Astrocyte of the cerebellum (primary cell): ENCODE measurements around the gene BDH2.
A peak's percentile ranks its signal among the peaks of the same experiment; 100 is the strongest.

Experiments
- DNase-seq: peaks from one replicate; pipeline ENCODE4 v3.0.0-alpha.2; 2011; ENCODE audit warnings: low read depth
- H3K4me3 ChIP-seq: 2 replicates; pipeline ENCODE4 v1.5.1; 2011; ENCODE audit warnings: mild to moderate bottlenecking, low read depth, low read length, moderate library complexity
- in situ Hi-C: cut with HindIII; loops from 2 replicates; pipeline ENCODE4 v1.10.0; 2017; ENCODE audit warnings: low sequenced_read_pairs
- TF ChIP-seq, protein P1 (sequence below): IDR thresholded peaks from 2 replicates; pipeline ENCODE4 v1.5.1; 2012; ENCODE audit warnings: low read length, low read depth, moderate library complexity, mild to moderate bottlenecking; ENCODE audit errors: missing control alignments

BDH2 gene

DNA sequence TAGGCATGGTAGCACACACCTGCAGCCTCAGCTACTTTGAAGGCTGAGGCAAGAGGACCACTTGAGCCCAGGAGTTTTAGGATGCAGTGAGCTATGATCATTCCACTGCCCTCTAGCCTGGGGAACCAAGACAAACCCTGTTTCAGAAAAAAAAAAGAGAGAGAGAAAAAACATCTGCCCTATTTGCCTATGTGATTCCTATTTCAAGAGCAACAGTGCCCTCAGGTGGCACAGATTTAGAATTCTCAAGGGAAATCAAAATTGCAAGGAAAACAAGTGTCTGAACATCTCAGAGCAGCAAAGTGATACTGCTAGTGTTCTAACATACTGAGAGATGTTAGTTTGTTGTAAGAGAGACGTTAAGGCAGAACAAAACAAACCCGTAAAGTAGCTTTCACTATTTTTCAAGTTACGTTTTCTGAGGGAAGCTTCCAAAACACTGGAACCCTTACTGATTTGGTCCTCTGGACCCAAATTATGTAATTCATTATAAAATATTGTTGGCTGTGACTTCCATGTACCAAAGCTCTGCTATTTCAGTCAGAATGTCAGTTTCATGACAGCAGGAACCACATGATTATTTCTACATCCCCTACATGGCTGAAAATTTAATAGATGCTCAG lies 7.9 kb downstream of the BDH2 start:
- in situ Hi-C loops, result loop anchor here (5.0 kb wide), 2 partner anchors 49 to 469 kb away; no protein-coding TSS in a partner anchor
- DNase-seq, result peak; percentile 67
- TF ChIP-seq, protein P1, sequence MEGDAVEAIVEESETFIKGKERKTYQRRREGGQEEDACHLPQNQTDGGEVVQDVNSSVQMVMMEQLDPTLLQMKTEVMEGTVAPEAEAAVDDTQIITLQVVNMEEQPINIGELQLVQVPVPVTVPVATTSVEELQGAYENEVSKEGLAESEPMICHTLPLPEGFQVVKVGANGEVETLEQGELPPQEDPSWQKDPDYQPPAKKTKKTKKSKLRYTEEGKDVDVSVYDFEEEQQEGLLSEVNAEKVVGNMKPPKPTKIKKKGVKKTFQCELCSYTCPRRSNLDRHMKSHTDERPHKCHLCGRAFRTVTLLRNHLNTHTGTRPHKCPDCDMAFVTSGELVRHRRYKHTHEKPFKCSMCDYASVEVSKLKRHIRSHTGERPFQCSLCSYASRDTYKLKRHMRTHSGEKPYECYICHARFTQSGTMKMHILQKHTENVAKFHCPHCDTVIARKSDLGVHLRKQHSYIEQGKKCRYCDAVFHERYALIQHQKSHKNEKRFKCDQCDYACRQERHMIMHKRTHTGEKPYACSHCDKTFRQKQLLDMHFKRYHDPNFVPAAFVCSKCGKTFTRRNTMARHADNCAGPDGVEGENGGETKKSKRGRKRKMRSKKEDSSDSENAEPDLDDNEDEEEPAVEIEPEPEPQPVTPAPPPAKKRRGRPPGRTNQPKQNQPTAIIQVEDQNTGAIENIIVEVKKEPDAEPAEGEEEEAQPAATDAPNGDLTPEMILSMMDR, result peak; percentile 62
- H3K4me3 ChIP-seq, result no peak overlapping the region

DNA sequence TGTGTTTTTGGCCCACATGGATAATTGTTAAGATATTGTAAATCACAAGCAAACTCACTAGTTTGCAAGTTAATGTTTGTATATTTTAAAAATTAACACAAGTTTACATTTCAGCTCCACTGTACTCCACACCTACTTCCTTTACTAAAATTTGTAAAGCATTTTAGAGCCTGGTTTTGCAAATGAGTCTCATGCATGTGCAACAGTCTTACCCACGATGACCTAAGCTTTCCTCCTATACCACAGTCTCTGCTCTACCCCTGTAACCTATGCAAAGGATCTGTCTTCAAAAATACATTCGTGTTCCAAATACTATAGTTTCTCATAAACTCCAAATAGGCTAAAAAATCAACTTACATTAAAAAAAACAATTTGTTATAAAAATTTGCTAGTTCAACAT lies 10.2 kb downstream of the BDH2 start:
- TF ChIP-seq, protein P1, result no peak
- DNase-seq, result no peak
- no peak overlapping the region for H3K4me3 ChIP-seq
- in situ Hi-C loops, result no loop called here

DNA sequence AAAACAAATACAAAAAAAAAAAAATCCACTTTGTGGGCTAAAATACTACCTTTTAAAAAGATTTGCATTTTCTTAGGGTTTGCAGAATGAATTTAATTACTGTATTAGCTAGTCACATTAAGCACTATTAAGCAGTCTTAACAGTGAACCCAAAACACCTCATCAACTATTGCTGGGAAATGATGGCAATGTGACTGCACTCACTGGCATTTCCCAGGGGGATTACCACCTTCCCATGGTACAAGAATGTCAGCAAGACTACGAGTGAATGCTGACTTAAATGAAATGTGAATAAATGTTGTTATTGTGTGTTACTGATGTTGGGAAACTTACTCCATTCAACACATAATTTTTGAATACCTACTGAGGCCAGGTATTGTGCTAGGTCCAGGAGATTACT lies 13.1 kb downstream of the BDH2 start:
- no peak overlapping the region for H3K4me3 ChIP-seq
- in situ Hi-C loops, result no loop called here
- no peak for DNase-seq
- TF ChIP-seq, protein P1, result no peak

DNA sequence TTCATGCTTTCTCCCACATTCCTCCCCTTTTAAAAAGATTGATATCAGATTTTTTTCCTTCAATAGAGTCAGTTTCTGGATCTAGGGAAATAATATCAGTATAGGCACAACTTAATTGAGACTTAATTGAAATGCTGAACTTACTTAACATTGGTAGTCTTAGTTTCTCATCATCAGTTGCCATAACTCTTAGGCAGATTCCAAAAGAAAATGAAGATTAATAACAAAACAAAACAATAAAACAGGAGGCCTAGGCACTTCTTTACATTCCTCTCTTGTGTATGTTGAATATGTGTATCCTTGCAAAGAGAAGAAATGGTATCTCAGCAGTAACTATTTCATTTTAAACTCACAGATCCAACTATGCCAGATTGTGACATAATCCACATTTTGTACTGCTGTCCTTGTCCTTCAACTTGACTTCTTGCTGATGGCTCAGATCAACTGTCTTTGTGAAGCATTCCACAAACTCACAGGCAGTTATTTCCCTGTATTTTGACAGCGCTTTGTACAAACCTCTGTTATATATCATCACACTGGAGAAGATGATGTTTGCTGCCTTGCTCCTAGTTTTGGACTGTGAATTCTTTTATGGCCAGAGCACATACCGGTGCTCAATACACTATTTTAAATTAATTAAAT lies 14.0 kb downstream of the BDH2 start:
- in situ Hi-C loops, result no loop called here
- no peak for DNase-seq
- TF ChIP-seq, protein P1, result no peak
- H3K4me3 ChIP-seq, result no peak overlapping the region

DNA sequence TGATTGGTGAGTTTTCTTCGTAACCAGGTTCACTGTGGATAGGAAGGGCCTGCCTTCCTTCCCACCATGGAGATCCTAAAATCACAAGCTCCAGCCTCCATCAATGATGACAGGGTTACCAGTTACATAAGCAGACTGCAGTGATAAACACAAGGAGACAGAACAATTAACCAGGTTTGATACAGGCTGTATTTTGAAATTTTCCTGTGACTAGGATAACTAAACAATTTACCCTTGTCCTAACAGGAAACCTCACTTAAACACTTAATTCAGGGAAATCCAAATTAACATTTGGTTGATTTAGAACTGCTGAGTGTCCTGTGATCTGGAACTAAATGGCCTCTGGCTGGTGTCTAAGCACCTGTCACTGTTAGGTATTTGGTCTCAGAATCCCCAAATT lies 20.0 kb downstream of the BDH2 start:
- in situ Hi-C loops, result no loop called here
- TF ChIP-seq, protein P1, result no peak
- H3K4me3 ChIP-seq, result no peak overlapping the region
- DNase-seq, result no peak

DNA sequence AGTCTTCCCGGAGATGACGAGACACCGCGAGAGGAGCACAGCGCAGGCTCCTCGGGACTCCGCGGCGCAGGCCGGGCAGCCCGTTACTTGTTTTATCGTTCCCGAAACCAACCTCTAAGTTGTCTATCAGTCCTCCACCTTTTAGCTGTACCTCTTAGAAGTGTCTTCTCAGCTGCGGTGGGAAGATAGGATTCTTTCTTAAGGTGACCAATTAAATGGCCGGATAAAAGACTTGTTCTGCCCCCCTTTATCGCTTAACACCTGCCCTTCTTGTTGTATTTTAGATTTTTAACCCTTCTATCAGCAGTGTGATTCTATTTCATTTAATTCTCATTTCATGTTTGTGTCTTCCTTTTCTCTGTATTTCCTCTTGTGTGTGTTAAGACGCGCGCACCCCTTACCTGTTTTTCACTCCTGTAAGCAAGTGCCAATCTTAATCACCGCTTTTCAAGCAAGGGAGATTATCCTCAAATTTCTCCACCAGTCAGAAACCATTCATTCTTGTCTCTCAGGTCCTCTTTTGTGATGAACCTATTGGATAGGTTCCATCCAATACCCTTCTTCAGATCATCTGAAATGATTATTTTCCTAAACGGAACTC lies 22.8 kb downstream of the BDH2 start, which contains the start of gene SLC9B2:
Gene SLC9B2, minus strand, starts transcription at position 15 of the 601 bp plus-strand sequence. CDS start 9,211 bp downstream, outside the sequence.
- DNase-seq, result no peak
- in situ Hi-C loops, result no loop called here

More for the DNA sequence above, 22.8 kb downstream of the BDH2 start, which contains the start of gene SLC9B2:
- TF ChIP-seq, protein P1, result no peak
- H3K4me3 ChIP-seq, result peak within 1 kb of the TSS; percentile 70
